AG04450 (cell line): Measurements from ENCODE around the gene GGN. TPM values are rescaled to one million over a fixed set of nuclear protein-coding genes. Genes with fewer than 3 reads are reported as not detected.

Experiments
- CTCF ChIA-PET: fragments of 300-600, 350-600 bp; formaldehyde crosslinking; extraction: SDS; loops from one replicate; lab custom pipeline; 2022; ENCODE audit warnings: antibody characterized with exemption, inconsistent platforms; lab: Charles Lee
- POLR2A ChIA-PET: fragments of 350-600 bp; formaldehyde crosslinking; extraction: SDS; loops from one replicate; lab custom pipeline; 2021; ENCODE audit warnings: antibody characterized with exemption, inconsistent platforms; lab: Yijun Ruan, JAX
- DNase-seq: peaks from one replicate; pipeline ENCODE4 v3.0.0-alpha.2; 2011; ENCODE audit warnings: low read depth, low spot score
- H3K27ac ChIP-seq: one replicate; pipeline ENCODE4 v1.5.1; 2012; ENCODE audit warnings: low read depth, low read length, control low read depth
- H3K27me3 ChIP-seq: one replicate; pipeline ENCODE4 v1.6.0; 2012; ENCODE audit warnings: low read length; ENCODE audit not compliant: control insufficient read depth, insufficient read depth
- H3K4me3 ChIP-seq: 2 replicates; pipeline ENCODE4 v1.5.1; 2011; ENCODE audit warnings: mild to moderate bottlenecking, low read depth, low read length, control low read depth
- H3K9me3 ChIP-seq: 2 replicates; pipeline ENCODE4 v1.5.1; 2012; ENCODE audit warnings: low read length; ENCODE audit not compliant: control insufficient read depth, insufficient read depth
- CTCF ChIP-seq: IDR thresholded peaks from 2 replicates; pipeline ENCODE4 v1.5.1; 2011; ENCODE audit warnings: low read depth, low read length, control low read depth, inconsistent platforms
- polyA plus RNA-seq: library from polyadenylated mRNA; depleted of rRNA; stranded (reverse); fragments of >200 nt; gene quantifications from 2 replicates; pipeline ENCODE4 v1.2.3, GENCODE V29; 2011

GGN gene
- polyA plus RNA-seq, 1 experiment: 0.15 TPM

- H3K4me3 ChIP-seq: peak within 1 kb of the TSS; percentile 94
- peak; percentile 85 for DNase-seq
- POLR2A ChIA-PET: interaction anchor here (0.6 to 2.7 kb wide), 9 partner anchors 10 to 676 kb away, joined by 3 to 29 read pairs (median 7); partner anchors contain the start of genes ACTN4, EIF3K, GGN and PSMD8
- H3K27ac ChIP-seq: no peak within 1 kb of the TSS
- no peaks in the 10 kb centered on the region for H3K9me3 ChIP-seq
- CTCF ChIA-PET: interaction anchor here (0.5 to 3.8 kb wide), 49 partner anchors 8 to 937 kb away, joined by 3 to 67 read pairs (median 4); partner anchors contain the start of genes CATSPERG, EIF3K, GGN and MRPS12
- peak; percentile 75 for TF ChIP-seq CTCF
- H3K27me3 ChIP-seq: no peaks in the 10 kb centered on the region
These were observed 15.3 kb upstream of the GGN start, which contains the start of gene FAM98C for GRCh38 chr19:38402967-38403674. Gene FAM98C (plus strand): TSS chr19:38403093. CDS start chr19:38403154, 61 bp downstream.

- Histone ChIP-seq H3K27me3 (no peaks in the 10 kb centered on the region), H3K9me3 (no peaks in the 10 kb centered on the region), H3K4me3 (peak overlapping the region; percentile 57), H3K27ac (no peak overlapping the region)
- CTCF ChIA-PET: interaction anchor here (0.5 to 3.8 kb wide), 48 partner anchors 9 to 938 kb away, joined by 3 to 67 read pairs (median 4); partner anchors contain the start of genes EIF3K, GGN, MRPS12 and PSMD8
- TF ChIP-seq CTCF: no peak
- DNase-seq: no peak
- POLR2A ChIA-PET: interaction anchor here (0.6 to 2.7 kb wide), 9 partner anchors 10 to 676 kb away, joined by 3 to 29 read pairs (median 7); partner anchors contain the start of genes ACTN4, EIF3K, GGN and PSMD8
These were observed 14.8 kb upstream of the GGN start for GRCh38 chr19:38402623-38402966.

GRCh38 chr19:38401148-38401547 lies 13.3 kb upstream of the GGN start:
- no peaks in the 10 kb centered on the region for H3K9me3 ChIP-seq
- DNase-seq: no peak
- no peak overlapping the region for H3K4me3 ChIP-seq
- POLR2A ChIA-PET: no interaction called here
- TF ChIP-seq CTCF: no peak
- H3K27me3 ChIP-seq: no peaks in the 10 kb centered on the region
- H3K27ac ChIP-seq: no peak overlapping the region
- CTCF ChIA-PET: no interaction called here

- Histone ChIP-seq H3K27me3 (no peaks in the 10 kb centered on the region), H3K27ac (no peak overlapping the region), H3K4me3 (no peak overlapping the region), H3K9me3 (no peaks in the 10 kb centered on the region)
- DNase-seq: no peak
- TF ChIP-seq CTCF: no peak
- POLR2A ChIA-PET: no interaction called here
- CTCF ChIA-PET: interaction anchor here (1.2 to 1.6 kb wide), 2 partner anchors 11 to 530 kb away, joined by 5 to 6 read pairs; partner anchors contain the start of genes MRPS12 and SARS2
These were observed 12.5 kb upstream of the GGN start for GRCh38 chr19:38400361-38400760.

- ChIA-PET POLR2A (no interaction called here), CTCF (interaction anchor here (0.6 to 1.6 kb wide), 3 partner anchors 10 to 531 kb away, joined by 3 to 6 read pairs (median 5); partner anchors contain the start of genes MRPS12 and SARS2)
- H3K27ac ChIP-seq: no peak overlapping the region
- H3K9me3 ChIP-seq: peaks cover 5% of the 10 kb centered on the region; the same call in 1 of the 2 replicates
- H3K4me3 ChIP-seq: no peak overlapping the region
- H3K27me3 ChIP-seq: no peaks in the 10 kb centered on the region
- no peak for TF ChIP-seq CTCF
- no peak for DNase-seq
These were observed 11.7 kb upstream of the GGN start for GRCh38 chr19:38399537-38399936.
